Naive B cell (primary cell): ENCODE measurements around the gene SLC41A3. TPM values are rescaled to one million over a fixed set of nuclear protein-coding genes. Genes with fewer than 3 reads are reported as not detected.
A peak's percentile ranks its signal among the peaks of the same experiment; 100 is the strongest.

ENCODE experiments used
- ATAC-seq, 2 donors: fragments of 150-1000 bp; cut with Tn5 transposase; 2 replicates each; pipeline ENCODE4 v1.10.0; 2021; ENCODE audit warnings: low read depth in 2 of 2, mild to moderate bottlenecking in 2 of 2, moderate library complexity in 2 of 2
- DNase-seq: peaks from one replicate; pipeline ENCODE4 v3.0.0; 2022
- H3K27ac Mint-ChIP-seq, 6 donors: one replicate each; pipeline ENCODE4 v1.8.0; 2020 to 2022; ENCODE audit warnings: mild to moderate bottlenecking in 6 of 6, mixed read lengths in 6 of 6, moderate library complexity in 5 of 6, inconsistent platforms in 2 of 6
- H3K27me3 Mint-ChIP-seq, 3 donors: one replicate each; pipeline ENCODE4 v1.8.0; 2021 to 2022; ENCODE audit warnings: mixed read lengths in 3 of 3, mild to moderate bottlenecking in 1 of 3
- H3K36me3 Mint-ChIP-seq, 2 donors: one replicate each; pipeline ENCODE4 v1.8.0; 2020 to 2022; ENCODE audit warnings: mixed read lengths in 2 of 2, inconsistent platforms in 1 of 2, mild to moderate bottlenecking in 1 of 2
- H3K4me1 Mint-ChIP-seq, 3 donors: one replicate each; pipeline ENCODE4 v1.8.0; 2020 to 2022; ENCODE audit warnings: mixed read lengths in 3 of 3, inconsistent platforms in 1 of 3, mild to moderate bottlenecking in 1 of 3, moderate library complexity in 1 of 3
- H3K4me3 Mint-ChIP-seq, 8 donors: one replicate each; pipeline ENCODE4 v1.8.0; 2020 to 2022; ENCODE audit warnings: mild to moderate bottlenecking in 8 of 8, mixed read lengths in 8 of 8, moderate library complexity in 8 of 8, inconsistent platforms in 2 of 8
- H3K9me3 Mint-ChIP-seq, 7 donors: one replicate each; pipeline ENCODE4 v1.8.0; 2020 to 2022; ENCODE audit warnings: mixed read lengths in 7 of 7, mild to moderate bottlenecking in 5 of 7, inconsistent platforms in 2 of 7, moderate library complexity in 1 of 7
- polyA plus RNA-seq, 6 donors: library from polyadenylated mRNA; unstranded; fragments of 300-500 nt; fragmentation: Illumina TruSeq; gene quantifications; one replicate each; pipeline ENCODE4 v1.2.3, GENCODE V29; 2021; ENCODE audit warnings: low read depth in 6 of 6

Gene SLC41A3
- polyA plus RNA-seq, 6 donors from 2014 or later, result 21.4 to 28.7 (median 24.9) TPM

DNA sequence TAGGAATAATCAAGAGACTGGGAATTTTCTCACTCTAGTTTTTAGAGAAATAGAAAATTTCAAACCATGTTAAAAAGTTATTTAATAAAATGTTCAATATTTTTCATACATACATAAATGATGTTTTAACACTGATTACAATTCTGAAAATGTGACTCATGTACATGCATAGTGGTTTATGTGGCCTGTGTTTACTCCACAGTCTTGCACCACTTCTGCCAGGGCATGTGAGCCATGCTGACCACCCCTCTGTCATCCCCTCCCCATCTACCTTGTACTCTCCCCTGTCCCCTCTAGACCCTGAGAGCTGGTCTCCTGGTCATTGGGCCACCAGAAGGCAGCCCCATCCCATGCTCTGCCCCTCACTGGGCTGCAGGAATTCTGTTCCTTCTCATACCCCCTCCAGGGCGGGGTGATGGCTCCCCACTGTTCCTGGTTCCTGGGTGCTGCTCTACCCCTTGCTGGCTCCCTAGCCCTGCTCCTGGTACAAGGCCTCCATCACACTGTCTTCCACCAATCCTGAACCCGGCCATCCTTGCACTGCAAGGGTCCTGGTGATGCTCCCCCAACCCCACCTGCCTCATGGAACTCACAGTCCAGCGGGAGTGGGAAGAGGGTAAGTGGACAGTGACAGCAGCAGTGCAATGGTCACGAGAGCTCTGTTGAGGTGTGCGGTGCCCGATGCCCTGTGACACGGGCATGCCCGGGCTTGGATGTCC is 24.2 kb upstream of the SLC41A3 start:
- H3K27me3 Mint-ChIP-seq, result peaks cover 0 to 4% (median 0%) of the 10 kb centered on the region in 3 donors
- peak overlapping the region in 1 of 6 donors; percentile 64 for H3K27ac Mint-ChIP-seq
- DNase-seq (no peak), ATAC-seq (no peak)
- no peaks in the 10 kb centered on the region for H3K9me3 Mint-ChIP-seq
- peaks cover 0 to 3% (median 0%) of the 10 kb centered on the region in 3 donors for H3K4me1 Mint-ChIP-seq
- no peak overlapping the region for H3K4me3 Mint-ChIP-seq
- H3K36me3 Mint-ChIP-seq, result no peaks in the 10 kb centered on the region

- Mint-ChIP-seq H3K4me3 (no peak overlapping the region), H3K27ac (peak overlapping the region in 1 of 6 donors; percentile 57), H3K36me3 (no peaks in the 10 kb centered on the region), H3K4me1 (peaks cover 0 to 3% (median 0%) of the 10 kb centered on the region in 3 donors), H3K27me3 (peaks cover 0 to 4% (median 0%) of the 10 kb centered on the region in 3 donors), H3K9me3 (no peaks in the 10 kb centered on the region)
- DNase-seq, result no peak
- ATAC-seq, result no peak
These were observed 23.4 kb upstream of the SLC41A3 start for GRCh38 chr3:126107203-126107939.

DNA sequence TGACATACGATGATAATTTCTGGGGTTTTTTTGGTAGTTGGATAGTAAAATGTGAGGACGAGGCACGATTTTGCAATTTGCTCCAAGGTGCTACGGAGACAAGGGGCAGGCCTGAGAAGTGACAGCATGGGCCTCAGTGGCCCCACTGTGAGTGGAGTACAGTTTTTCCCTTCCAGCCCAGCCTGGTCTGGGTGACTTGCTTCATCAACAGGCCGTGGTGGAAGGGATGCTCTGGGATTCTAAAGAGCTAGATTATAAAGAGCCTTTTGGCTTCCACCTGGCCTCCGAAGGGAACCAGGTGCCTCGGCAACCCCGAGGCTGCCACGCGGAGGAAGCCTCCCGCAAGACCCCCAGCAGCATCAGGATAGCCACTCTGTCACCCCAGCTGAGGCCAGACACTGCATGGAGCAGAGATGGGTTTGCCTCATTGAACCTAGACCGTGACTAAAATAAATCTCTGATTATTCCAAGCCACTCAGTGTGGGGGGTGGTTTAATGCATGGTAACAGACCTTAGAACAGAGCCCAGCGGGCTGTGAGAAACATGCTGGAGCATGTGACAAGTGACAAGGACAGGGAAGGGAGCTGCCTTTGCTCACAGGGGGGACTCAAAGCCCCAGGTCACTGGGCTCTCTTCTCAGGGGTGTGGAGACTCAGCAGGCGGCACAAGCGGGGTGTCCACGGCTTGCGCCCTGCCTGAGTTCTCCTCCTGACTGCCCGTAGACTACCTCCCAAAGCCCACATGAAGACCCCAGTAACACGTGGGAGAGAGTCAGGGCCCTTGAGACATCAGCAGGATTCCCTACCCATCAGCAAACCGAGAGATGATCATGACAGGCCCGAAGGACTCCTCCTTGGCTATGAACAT is 22.6 kb upstream of the SLC41A3 start:
- H3K36me3 Mint-ChIP-seq, result no peaks in the 10 kb centered on the region
- no peak overlapping the region for H3K27ac Mint-ChIP-seq
- peaks cover 0 to under 1% (median 0%) of the 10 kb centered on the region in 3 donors for H3K4me1 Mint-ChIP-seq
- ATAC-seq (no peak), DNase-seq (no peak)
- H3K27me3 Mint-ChIP-seq, result peaks cover 0 to 9% (median 3%) of the 10 kb centered on the region in 3 donors
- H3K9me3 Mint-ChIP-seq, result no peaks in the 10 kb centered on the region
- no peak overlapping the region for H3K4me3 Mint-ChIP-seq

DNA sequence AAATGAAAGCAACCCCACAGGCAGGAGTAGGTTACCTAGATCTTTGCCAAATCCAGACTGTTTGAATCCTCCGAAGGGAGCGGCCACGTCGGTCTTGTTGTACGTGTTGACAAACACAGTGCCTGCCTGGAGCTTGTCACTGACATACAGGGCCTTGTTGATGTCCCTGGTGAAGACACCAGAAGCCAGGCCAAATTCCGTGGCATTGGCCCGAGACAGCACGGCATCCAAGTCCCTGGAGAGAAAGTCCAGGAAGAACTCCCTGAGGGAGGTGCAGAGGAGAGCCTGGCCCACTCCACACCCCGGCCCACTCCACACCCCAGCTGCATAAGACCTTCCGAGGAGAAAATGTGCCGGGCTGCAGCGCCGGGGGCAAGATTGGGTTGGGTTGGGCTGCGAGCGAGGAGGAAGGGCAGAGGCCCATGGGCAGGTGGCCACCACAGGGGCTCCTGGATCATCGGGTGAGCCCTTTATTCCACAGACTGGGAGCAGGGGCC is 21.8 kb upstream of the SLC41A3 start:
- H3K4me1 Mint-ChIP-seq, result no peaks in the 10 kb centered on the region
- ATAC-seq (no peak), DNase-seq (no peak)

GRCh38 chr3:126104742-126105605 is 21.1 kb upstream of the SLC41A3 start:
- no peak overlapping the region for H3K4me3 Mint-ChIP-seq
- H3K27me3 Mint-ChIP-seq, result peaks cover 0 to 19% (median 11%) of the 10 kb centered on the region in 3 donors
- no peaks in the 10 kb centered on the region for H3K4me1 Mint-ChIP-seq
- ATAC-seq (no peak), DNase-seq (no peak)
- H3K27ac Mint-ChIP-seq, result no peak overlapping the region
- no peaks in the 10 kb centered on the region for H3K9me3 Mint-ChIP-seq
- no peaks in the 10 kb centered on the region for H3K36me3 Mint-ChIP-seq

More for the DNA sequence above, 21.8 kb upstream of the SLC41A3 start:
- Mint-ChIP-seq H3K36me3 (no peaks in the 10 kb centered on the region), H3K27ac (no peak overlapping the region), H3K27me3 (peaks cover 0 to 16% (median 11%) of the 10 kb centered on the region in 3 donors), H3K9me3 (no peaks in the 10 kb centered on the region), H3K4me3 (no peak overlapping the region)

DNA sequence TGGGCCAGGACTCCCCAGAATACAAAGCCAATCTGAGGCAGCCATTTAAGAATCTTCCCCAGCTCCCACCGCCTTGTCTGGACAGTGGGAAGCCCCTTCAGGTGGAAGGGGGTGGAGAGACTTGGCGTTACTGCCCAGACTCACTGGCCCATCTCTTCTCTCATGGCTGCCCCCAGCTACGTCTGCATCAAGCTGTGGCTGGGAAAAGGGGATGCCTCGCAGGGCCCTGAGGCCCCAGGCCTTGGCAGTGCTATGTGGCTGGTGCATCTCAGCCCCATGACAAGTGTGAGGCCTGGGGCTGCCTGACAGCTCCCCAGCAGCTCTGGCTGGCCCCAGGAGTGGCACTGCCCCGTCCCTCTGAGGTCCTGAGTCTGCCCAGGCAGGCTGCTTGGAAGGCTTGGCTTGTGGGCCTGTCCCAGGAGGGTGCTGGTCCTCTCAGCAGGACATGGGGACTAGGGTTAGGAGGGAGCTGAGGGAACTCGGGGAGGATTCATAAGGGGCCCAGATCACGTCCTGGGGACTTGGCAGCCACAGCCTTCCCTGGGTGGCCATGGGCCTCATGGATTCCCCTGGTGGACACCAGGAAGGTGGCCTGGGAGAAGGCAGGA is 20.2 kb upstream of the SLC41A3 start:
- peaks cover 0 to 19% (median 11%) of the 10 kb centered on the region in 3 donors for H3K27me3 Mint-ChIP-seq
- no peak for DNase-seq

DNA sequence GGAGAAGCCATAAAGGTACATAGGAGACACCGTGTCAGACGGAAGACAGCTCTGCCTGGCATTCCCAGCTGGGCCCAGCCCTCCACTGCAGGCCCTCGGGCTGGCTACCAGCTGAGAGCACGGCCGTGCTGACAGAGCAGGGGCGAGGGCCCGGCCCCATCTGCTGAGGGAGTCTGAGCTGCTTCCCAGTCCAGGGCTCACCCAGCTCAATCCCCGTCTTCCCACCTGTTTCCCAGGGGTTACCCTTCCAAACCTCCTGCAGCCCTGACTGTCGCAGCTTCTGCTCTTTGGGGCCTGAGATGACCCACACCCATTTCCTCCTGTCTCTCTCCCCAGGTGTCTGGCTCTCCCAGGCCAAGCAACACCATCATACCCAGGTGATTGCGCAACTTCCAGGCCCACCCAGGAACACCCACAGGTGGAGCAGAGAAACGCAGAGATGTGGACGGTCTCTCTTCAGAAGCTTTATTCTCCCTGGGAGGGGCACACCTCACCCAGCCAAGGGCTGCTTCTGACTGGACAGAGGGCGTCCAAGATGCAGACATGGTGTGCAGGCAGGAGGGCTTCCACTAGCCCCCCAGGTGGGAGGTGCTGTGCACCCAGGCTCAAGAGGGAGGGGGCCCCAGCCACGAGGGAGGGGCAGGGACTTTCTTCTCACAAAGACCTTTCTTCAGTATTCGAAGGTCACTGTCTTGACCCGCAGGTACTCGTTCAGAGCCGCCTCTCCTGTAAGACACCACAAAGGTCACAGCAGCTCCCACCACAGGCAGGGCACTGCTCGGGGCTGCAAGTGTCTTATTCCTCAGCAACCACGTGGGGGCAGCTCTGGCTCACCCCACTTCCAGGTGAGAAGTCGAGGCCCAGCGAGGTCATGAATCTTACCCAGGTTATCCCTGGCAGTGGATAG is 19.4 kb upstream of the SLC41A3 start:
- H3K9me3 Mint-ChIP-seq, result peaks cover 0 to under 1% (median 0%) of the 10 kb centered on the region in 7 donors
- no peaks in the 10 kb centered on the region for H3K4me1 Mint-ChIP-seq
- peaks cover 0 to 19% (median 11%) of the 10 kb centered on the region in 3 donors for H3K27me3 Mint-ChIP-seq
- no peaks in the 10 kb centered on the region for H3K36me3 Mint-ChIP-seq
- no peak overlapping the region for H3K27ac Mint-ChIP-seq
- no peak for ATAC-seq
- no peak overlapping the region for H3K4me3 Mint-ChIP-seq
- DNase-seq, result no peak

More for the DNA sequence above, 20.2 kb upstream of the SLC41A3 start:
- Mint-ChIP-seq H3K36me3 (no peaks in the 10 kb centered on the region), H3K4me1 (no peaks in the 10 kb centered on the region), H3K27ac (peak overlapping the region in 1 of 6 donors; percentile 87), H3K9me3 (no peaks in the 10 kb centered on the region), H3K4me3 (no peak overlapping the region)
- no peak for ATAC-seq

DNA sequence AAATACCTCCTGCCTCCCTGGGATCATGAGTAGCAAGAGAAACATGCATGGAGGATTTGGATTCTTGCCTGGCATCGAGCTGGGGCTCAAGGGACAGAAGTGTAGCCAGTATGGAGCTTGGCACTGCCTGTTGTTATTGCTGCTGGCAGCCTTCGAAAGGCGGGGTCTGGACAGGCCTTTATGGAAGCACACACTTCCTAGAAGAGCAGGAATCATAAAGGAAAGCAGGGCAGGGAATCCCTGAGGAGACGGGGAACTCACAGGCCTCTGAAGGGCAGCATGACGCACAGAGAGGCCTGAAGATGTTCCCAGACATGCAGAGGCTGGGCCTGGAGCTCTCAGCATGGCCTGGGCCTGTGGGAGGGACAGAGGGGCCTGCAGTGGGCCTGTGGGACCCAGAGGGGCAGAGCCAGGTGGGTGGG is 18.6 kb upstream of the SLC41A3 start:
- Mint-ChIP-seq H3K4me3 (no peak overlapping the region), H3K27me3 (peaks cover 0 to 19% (median 11%) of the 10 kb centered on the region in 3 donors), H3K36me3 (no peaks in the 10 kb centered on the region), H3K9me3 (peaks cover 0 to 9% (median 6%) of the 10 kb centered on the region in 7 donors), H3K4me1 (no peaks in the 10 kb centered on the region), H3K27ac (peak overlapping the region in 1 of 6 donors; percentile 56)
- DNase-seq (no peak), ATAC-seq (no peak)

- no peaks in the 10 kb centered on the region for H3K36me3 Mint-ChIP-seq
- DNase-seq (no peak), ATAC-seq (no peak)
- H3K9me3 Mint-ChIP-seq, result peaks cover 0 to 14% (median 7%) of the 10 kb centered on the region in 7 donors
- peaks cover 0 to 19% (median 11%) of the 10 kb centered on the region in 3 donors for H3K27me3 Mint-ChIP-seq
- H3K4me1 Mint-ChIP-seq, result no peaks in the 10 kb centered on the region
- no peak overlapping the region for H3K27ac Mint-ChIP-seq
- H3K4me3 Mint-ChIP-seq, result no peak overlapping the region
These were observed 18.1 kb upstream of the SLC41A3 start for GRCh38 chr3:126102011-126102410.

- no peaks in the 10 kb centered on the region for H3K4me1 Mint-ChIP-seq
These were observed 17.6 kb upstream of the SLC41A3 start for GRCh38 chr3:126101521-126101982.

GRCh38 chr3:126100634-126101301 is 16.8 kb upstream of the SLC41A3 start:
- peaks cover 0 to 19% (median 11%) of the 10 kb centered on the region in 3 donors for H3K27me3 Mint-ChIP-seq
- peaks cover 2 to 27% (median 18%) of the 10 kb centered on the region in 7 donors for H3K9me3 Mint-ChIP-seq
- no peak overlapping the region for H3K4me3 Mint-ChIP-seq
- no peak overlapping the region for H3K27ac Mint-ChIP-seq
- ATAC-seq (no peak), DNase-seq (no peak)
- peaks cover under 1 to 2% of the 10 kb centered on the region in 2 donors for H3K36me3 Mint-ChIP-seq
- no peaks in the 10 kb centered on the region for H3K4me1 Mint-ChIP-seq

More at GRCh38 chr3:126101521-126101982, 17.6 kb upstream of the SLC41A3 start:
- Mint-ChIP-seq H3K27me3 (peaks cover 0 to 19% (median 11%) of the 10 kb centered on the region in 3 donors), H3K4me3 (no peak overlapping the region), H3K27ac (peak overlapping the region in 1 of 6 donors; percentile 89), H3K36me3 (no peaks in the 10 kb centered on the region), H3K9me3 (peaks cover 2 to 19% (median 11%) of the 10 kb centered on the region in 7 donors)
- DNase-seq (no peak), ATAC-seq (no peak)
